Measurements from ENCODE around the gene PTH2.
"Not testable (repeated sequence)": the region's sequence is repeated elsewhere in the genome, so short reads cannot be mapped to it uniquely, and the experiment has no call there.

Gene PTH2

GRCh38 chr19:49374665-49375434, 48.4 kb downstream of the PTH2 start:
- no peak for DNase-seq

GRCh38 chr19:49373174-49373573, 50.1 kb downstream of the PTH2 start:
- DNase-seq: not testable (repeated sequence)
